ENCODE results near the gene IRF2.

Gene IRF2

GRCh38 chr4:184489771-184490170 is 15.4 kb upstream of the IRF2 start:
- Histone ChIP-seq H3F3A (ENCODE audit: insufficient read depth, low read length) (no peaks in the 10 kb centered on the region), H3K9ac (ENCODE audit: low read length) (no peak overlapping the region), H3K9me3 (replicated peaks; ENCODE audit: insufficient read depth, low read length) (no peaks in the 10 kb centered on the region), H3K36me3 (replicated peaks; ENCODE audit: insufficient read depth, low read length) (no peaks in the 10 kb centered on the region), H3K4me2 (ENCODE audit: low read depth, low read length) (no peak overlapping the region), H4K20me1 (ENCODE audit: insufficient read depth, low read length) (no peaks in the 10 kb centered on the region), H3K4me1 (ENCODE audit: low read length) (no peaks in the 10 kb centered on the region), H3K9me2 (replicated peaks; ENCODE audit: insufficient read depth, low read length) (no peaks in the 10 kb centered on the region), H3K27me3 (replicated peaks; ENCODE audit: insufficient read depth, low read length) (no peaks in the 10 kb centered on the region), H3K4me3 (ENCODE audit: low read length) (no peak overlapping the region), H3K27ac (ENCODE audit: low read length) (no peak overlapping the region), H3K79me2 (ENCODE audit: low read length) (no peaks in the 10 kb centered on the region), H2AFZ (ENCODE audit: low read length) (no peak overlapping the region)
- no peak for TF ChIP-seq EZH2phosphoT487 (IDR thresholded peaks at IDR 0.05; ENCODE audit: low read length)
- no peak for TF ChIP-seq CTCF (IDR thresholded peaks at IDR 0.05; ENCODE audit: low read length)
- TF ChIP-seq EZH2 (optimal IDR thresholded peaks at IDR 0.05; ENCODE audit: low read depth, low read length) = no peak
- no peak for DNase-seq

- H3K4me3 ChIP-seq (ENCODE audit: low read length) = no peak overlapping the region
- no peak overlapping the region for H3K9ac ChIP-seq (ENCODE audit: low read length)
- H3K9me2 ChIP-seq (replicated peaks; ENCODE audit: insufficient read depth, low read length) = no peaks in the 10 kb centered on the region
- H4K20me1 ChIP-seq (ENCODE audit: insufficient read depth, low read length) = no peaks in the 10 kb centered on the region
- no peaks in the 10 kb centered on the region for H3K27me3 ChIP-seq (replicated peaks; ENCODE audit: insufficient read depth, low read length)
- no peak overlapping the region for H3K4me2 ChIP-seq (ENCODE audit: low read depth, low read length)
- TF ChIP-seq CTCF (IDR thresholded peaks at IDR 0.05; ENCODE audit: low read length) = no peak
- no peak for TF ChIP-seq EZH2 (optimal IDR thresholded peaks at IDR 0.05; ENCODE audit: low read depth, low read length)
- TF ChIP-seq EZH2phosphoT487 (IDR thresholded peaks at IDR 0.05; ENCODE audit: low read length) = no peak
- no peaks in the 10 kb centered on the region for H3K9me3 ChIP-seq (replicated peaks; ENCODE audit: insufficient read depth, low read length)
- H3K36me3 ChIP-seq (replicated peaks; ENCODE audit: insufficient read depth, low read length) = no peaks in the 10 kb centered on the region
- no peaks in the 10 kb centered on the region for H3F3A ChIP-seq (ENCODE audit: insufficient read depth, low read length)
- H3K4me1 ChIP-seq (ENCODE audit: low read length) = no peaks in the 10 kb centered on the region
- H2AFZ ChIP-seq (ENCODE audit: low read length) = no peak overlapping the region
- no peaks in the 10 kb centered on the region for H3K79me2 ChIP-seq (ENCODE audit: low read length)
- H3K27ac ChIP-seq (ENCODE audit: low read length) = no peak overlapping the region
- DNase-seq = no peak
Observed at GRCh38 chr4:184487503-184487902, 13.2 kb upstream of the IRF2 start.

GRCh38 chr4:184485279-184485678 is 10.9 kb upstream of the IRF2 start:
- no peak for DNase-seq
- Histone ChIP-seq H3K4me1 (ENCODE audit: low read length) (no peaks in the 10 kb centered on the region), H3K36me3 (replicated peaks; ENCODE audit: insufficient read depth, low read length) (no peaks in the 10 kb centered on the region), H3K79me2 (ENCODE audit: low read length) (no peaks in the 10 kb centered on the region), H3K9me3 (replicated peaks; ENCODE audit: insufficient read depth, low read length) (no peaks in the 10 kb centered on the region), H3K9ac (ENCODE audit: low read length) (no peak overlapping the region), H3F3A (ENCODE audit: insufficient read depth, low read length) (no peaks in the 10 kb centered on the region), H4K20me1 (ENCODE audit: insufficient read depth, low read length) (no peaks in the 10 kb centered on the region), H3K4me2 (ENCODE audit: low read depth, low read length) (no peak overlapping the region), H3K27ac (ENCODE audit: low read length) (no peak overlapping the region), H2AFZ (ENCODE audit: low read length) (no peak overlapping the region), H3K9me2 (replicated peaks; ENCODE audit: insufficient read depth, low read length) (no peaks in the 10 kb centered on the region), H3K27me3 (replicated peaks; ENCODE audit: insufficient read depth, low read length) (no peaks in the 10 kb centered on the region), H3K4me3 (ENCODE audit: low read length) (no peak overlapping the region)
- TF ChIP-seq EZH2phosphoT487 (IDR thresholded peaks at IDR 0.05; ENCODE audit: low read length) (no peak), CTCF (IDR thresholded peaks at IDR 0.05; ENCODE audit: low read length) (no peak), EZH2 (optimal IDR thresholded peaks at IDR 0.05; ENCODE audit: low read depth, low read length) (no peak)
